ENCODE results near the gene IL17RE.
"Not testable (repeated sequence)": the region's sequence is repeated elsewhere in the genome, so short reads cannot be mapped to it uniquely, and the experiment has no call there.

The IL17RE gene, protein sequence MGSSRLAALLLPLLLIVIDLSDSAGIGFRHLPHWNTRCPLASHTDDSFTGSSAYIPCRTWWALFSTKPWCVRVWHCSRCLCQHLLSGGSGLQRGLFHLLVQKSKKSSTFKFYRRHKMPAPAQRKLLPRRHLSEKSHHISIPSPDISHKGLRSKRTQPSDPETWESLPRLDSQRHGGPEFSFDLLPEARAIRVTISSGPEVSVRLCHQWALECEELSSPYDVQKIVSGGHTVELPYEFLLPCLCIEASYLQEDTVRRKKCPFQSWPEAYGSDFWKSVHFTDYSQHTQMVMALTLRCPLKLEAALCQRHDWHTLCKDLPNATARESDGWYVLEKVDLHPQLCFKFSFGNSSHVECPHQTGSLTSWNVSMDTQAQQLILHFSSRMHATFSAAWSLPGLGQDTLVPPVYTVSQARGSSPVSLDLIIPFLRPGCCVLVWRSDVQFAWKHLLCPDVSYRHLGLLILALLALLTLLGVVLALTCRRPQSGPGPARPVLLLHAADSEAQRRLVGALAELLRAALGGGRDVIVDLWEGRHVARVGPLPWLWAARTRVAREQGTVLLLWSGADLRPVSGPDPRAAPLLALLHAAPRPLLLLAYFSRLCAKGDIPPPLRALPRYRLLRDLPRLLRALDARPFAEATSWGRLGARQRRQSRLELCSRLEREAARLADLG

DNA sequence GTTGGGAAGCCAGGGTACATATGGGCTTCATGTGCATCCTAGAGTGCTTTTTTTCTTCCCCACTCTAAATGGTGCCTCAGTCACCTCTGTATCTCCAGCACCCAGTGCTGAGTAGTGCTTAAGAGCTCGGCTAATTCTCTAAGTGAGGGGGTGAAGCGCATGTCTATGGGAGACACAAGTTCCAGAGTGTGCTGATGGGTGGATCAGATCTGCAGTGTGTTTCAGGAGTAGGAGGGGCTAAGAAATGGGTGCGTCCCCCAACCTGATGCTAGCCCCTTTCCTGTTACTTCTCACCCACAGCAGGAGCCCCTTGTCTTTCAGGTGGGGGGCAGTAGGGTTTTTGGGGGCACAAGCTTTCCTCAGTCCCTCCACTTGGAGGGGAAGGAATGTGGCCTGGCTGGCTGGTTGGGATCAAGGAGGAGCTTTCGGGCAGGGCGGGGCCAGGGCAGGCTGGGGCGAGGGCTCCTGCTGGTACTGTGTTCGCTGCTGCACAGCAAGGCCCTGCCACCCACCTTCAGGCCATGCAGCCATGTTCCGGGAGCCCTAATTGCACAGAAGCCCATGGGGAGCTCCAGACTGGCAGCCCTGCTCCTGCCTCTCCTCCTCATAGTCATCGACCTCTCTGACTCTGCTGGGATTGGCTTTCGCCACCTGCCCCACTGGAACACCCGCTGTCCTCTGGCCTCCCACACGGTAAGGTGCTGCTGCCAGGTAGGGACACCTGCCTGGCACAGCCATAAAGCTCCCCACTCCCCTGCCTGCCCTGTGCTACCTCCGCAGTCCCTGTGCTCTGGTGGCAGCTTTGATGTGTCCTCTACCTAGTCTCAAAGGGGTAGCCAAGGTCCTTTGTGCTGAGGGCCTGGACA, at the start of gene IL17RE:
Gene IL17RE (plus strand): TSS at position 477 of the 866 bp plus-strand sequence. CDS start 85 bp downstream, at position 562.
- DNase-seq: no peak

DNA sequence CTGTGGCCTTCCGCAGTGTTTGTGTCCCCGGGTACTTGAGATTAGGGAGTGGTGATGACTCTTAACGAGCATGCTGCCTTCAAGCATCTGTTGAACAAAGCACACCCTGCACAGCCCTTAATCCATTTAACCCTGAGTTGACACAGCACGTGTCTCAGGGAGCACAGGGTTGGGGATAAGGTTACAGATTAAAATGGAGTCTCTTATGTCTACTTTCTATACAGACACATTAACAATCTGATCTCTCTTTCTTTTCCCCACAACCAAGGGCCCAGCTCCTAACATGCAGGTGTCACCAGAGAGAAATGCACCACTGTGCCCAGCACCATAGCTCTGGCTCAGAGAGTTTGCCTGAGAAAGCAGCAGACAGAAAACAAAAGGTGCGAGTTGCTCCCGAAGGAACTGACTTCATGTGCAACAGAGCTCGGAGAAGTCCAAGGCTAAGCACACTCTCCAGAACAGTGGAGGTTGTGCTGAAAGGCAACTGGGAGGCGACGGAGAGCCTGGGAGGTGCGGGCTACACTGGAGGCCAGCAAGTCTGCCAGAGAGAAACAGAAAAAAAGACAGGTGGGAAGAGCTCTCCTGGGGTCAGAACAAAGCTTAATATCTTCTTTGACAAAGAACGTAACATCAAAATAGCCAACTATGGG, 48.2 kb upstream of the IL17RE start:
- DNase-seq: not testable (repeated sequence)

DNA sequence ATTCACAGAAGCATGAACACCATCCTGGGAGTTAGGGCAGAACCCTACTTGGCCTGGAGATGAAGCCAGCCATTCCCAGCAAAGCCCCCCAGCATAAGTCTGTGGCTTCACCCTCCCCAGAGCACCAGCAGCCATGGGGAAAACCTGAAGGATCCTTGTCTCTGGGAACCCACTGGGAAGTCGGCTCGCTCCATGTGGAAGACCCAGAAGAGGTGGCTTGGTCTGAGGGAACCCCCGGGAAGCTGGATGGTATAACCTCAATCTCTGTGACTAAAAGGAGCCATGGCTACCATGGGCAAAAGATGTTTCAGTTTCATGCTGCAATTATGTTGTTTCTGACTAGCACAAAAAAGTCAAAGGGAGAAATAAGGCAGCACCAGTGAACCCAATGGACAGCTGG, 47.1 kb upstream of the IL17RE start:
- DNase-seq: no peak

DNA sequence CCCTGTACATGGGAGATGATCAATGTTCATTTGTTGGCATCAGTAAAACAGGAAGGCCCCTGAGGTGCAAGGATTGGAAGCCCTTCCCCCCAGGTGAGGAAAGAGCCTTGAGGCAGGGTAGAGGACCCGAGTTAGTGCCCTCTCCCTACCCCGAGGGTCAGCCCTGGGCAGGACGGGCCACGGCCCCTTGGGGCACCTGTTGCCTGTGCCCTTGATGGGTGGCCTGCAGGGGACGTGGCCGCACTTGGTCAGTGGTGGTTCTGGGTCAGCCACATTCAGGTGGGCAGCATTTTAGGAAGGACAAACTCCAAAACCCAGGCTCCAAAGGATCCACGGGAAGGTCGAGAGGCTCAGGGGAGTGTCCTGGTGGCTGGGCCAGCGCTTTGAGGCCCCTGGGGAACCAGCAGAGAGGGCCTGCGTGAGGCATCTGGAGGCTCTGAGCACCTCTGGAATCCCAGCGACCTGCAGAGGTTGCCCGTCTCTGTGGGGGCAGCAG, 43.1 kb upstream of the IL17RE start:
- no peak for DNase-seq

DNA sequence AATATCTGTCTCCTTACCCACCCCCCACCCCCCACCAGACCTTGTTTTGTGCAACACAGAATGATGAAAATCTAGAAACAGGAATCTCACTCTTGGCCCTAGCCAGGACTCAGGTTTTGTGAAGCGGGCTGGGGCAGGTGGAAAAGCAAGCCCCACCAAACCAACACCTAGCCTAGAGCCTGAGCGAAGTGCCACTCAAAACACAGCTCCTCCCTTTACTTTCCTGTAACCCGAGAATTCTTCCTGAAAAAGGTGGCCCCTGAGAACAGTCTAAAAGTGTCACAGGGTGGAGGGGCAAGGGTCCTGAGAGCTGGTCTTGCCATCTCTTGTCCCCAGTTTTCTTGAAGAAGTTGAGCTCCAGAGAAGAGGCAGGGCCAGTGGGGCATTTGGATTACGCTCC, 41.4 kb upstream of the IL17RE start:
- DNase-seq: no peak

DNA sequence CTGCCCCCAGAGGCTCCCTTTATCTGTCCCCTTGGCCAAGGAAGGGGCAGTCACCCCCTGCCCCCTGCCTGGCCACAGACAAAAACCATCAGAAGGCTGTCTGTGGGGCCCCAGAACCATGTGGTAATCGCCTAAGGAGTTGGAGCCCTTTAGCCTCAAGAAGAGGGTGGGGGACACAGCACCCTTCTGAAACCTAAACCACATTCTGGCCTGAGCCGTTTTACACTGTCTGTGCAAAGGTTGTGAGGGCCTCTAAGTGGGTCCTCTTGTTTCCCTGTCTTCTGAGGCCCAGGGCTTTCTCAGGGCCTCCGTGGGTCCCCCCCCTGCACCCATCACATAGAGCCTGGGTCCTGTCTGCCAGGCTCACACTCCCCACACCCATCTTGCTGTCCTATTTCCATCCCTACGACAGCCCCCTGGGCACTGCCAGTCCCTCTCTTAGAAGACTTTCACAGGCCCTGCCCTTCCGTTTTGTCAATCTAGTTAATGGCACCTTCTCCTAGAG, 41.0 kb upstream of the IL17RE start:
- DNase-seq: no peak

DNA sequence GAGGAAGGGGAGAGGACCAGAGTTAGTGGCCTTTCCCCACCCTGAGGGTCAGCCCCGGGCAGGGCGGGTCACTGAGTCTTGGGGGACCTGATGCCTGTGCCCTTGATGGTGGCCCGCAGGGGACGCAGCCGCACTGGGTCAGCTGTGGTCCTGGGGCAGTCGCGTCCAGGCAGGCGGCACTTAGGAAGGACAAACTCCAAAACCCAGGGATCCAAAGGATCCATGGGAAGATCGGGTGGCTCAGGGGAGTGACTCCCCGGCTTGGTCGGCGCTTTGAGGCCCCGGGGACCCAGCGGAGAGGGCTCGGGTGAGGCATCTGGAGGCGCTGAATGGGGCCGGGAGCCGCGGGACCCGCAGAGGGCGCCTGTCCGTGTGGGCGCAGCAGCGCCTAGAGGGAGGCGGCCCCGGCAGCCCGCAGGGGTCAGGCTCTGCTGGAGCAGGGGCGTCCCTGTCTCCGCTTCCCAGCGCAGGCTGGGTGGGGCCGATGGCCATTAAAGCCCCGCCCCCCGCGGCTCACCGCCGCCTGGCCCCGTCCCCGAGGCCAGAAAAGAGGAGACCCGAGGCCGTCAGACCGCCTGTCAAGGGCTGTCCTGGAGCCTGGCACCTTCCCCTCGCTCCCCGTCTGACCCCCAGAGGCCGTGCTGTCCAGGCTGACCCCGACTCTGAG, 40.1 kb upstream of the IL17RE start:
- DNase-seq: peak; percentile 63

DNA sequence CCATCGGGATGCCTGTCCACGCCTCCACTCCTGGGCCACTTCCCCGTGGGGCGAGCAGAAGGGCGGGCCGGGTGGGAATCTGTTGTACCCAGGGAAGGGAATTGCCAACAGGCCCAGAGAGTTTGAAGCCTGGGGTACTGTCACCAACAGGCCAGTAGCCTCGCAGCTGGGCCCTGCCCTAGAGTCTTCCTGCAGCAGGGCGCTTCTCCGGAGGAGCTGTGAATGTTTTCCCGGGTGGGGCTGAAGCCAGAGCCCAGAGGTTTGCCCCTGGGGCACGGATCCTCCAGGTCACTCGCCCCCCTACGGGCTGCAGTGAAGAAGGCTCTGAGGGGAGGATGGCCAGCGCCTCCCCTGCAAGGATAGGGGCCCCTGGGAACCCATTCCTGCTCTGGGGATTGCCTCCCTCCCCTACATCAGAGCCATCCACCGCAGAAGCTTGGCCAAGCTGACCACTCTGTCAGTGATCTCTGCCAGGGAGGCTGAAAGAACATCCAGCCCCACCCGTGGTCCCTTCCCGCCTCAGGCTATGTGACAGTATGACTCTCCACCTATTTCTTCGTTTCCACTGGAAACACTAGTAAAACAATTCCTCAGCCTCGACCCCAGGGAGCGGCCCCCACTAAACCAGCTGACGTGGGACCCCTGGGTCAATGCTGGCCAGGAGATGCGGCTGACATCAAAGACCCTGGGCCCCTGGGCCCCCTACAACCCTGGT, 39.4 kb upstream of the IL17RE start:
- no peak for DNase-seq

DNA sequence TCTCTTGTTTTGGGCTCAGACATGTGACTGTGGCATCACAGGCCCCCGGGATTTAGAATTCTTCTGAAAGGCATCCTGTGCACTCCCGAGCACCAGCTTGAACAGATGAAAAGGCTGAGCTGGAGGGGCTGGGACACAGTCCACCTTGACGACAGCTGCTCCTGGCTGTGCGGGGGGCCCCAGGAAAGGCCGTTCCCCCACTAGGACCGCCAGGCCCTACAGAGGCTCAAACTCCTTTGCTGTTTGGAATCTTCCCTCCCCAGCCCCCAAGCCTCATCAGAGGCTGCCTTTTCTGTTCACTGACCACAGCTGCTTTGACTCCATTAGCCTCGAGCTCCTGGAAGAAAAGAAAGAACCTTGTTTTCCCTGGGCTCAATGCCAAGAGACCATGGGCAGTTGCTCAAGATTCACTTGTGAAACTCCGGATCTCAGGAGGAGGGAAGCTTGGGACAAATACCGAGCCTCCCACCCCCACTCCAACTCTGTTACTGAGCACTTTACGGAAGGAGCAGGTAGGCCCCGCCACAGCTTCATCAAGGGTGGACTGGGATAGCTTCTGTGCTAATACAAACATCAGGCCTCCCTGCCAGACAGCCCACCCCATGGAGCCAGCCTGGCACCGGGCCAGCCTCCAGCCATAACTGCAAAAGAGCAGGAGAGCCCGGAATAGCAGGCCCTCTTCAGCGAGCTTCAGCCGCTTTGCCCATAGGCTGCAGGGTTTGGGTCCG, 38.3 kb upstream of the IL17RE start:
- peak; percentile 73 for DNase-seq

DNA sequence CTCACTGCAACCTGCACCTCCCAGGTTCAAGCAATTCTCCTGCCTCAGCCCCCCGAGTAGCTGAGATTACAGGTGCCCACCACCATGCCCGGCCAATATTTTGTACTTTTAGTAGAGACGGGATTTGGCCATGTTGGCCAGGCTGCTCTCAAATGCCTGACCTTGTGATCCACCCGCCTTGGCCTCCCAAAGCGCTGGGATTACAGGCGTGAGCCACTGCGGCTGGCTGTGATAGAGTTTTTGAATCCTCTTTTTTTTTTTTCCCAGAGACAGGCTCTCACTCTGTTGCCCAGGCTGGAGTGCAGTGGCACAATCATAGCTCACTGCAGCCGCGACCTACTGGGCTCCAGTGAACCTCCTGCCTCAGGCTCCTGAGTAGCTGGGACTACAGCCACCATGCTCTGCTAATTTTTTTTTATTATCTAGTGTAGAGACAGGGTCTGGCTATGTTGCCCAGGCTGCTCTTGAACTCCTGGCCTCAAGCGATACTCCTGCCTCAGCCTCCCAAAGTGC, 37.5 kb upstream of the IL17RE start:
- not testable (repeated sequence) for DNase-seq

DNA sequence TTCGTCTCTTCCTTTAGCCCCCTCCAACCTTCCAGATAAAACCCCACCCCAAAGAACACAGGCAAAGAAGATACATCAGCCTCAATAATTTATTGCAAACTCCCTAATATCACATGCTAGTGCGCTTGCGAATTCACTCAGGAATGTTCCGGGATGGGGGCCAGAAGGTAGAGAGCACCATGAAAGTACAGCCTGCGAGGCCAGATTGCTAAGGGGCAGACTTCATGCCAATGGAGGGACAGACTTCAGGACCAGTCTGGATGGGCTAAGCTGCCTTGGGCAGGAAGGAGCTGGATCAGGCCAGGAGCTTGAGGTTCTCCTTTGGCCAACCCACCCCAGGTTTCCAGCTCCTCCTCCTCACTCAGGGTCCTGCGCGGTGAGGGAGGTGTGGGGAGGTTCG, 36.0 kb upstream of the IL17RE start:
- no peak for DNase-seq

DNA sequence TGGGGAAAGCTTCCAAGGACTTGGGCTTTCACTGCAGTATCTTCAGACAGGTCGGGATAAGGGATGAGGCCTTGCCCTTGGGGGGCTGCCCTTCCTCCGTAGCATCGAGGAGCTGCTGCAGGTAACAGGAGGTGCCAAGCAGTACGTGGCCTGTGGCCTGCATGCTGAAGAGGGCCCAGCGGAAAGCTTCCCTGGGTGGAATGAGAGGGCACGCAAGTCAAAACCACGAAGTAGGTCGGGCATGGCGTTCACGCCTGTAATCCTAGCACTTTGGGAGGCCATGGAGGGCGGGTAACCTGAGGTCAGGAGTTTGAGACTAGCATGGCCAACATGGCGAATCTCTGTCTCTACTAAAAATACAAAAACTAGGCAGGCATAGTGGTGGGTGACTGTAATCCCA, 35.5 kb upstream of the IL17RE start:
- DNase-seq: no peak

DNA sequence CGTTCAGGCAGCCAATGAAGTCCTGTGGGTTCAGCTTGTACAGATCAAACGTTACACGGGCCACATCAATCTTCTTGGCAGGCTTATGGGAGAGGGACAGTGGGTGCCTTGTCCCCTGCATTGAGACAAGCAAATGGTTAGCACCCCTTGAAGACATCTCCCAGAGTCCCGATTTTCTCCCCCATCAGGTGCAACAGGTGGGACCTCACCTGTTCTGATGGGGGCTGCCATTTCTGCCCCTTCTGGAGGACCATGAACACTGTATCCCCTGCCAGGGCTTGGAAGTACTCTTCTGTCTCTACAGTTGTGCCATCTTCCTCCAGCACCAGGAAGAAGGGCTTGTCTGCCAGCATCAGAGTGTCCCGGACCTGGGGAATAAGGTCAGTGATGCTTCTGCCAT, 32.7 kb upstream of the IL17RE start:
- no peak for DNase-seq

DNA sequence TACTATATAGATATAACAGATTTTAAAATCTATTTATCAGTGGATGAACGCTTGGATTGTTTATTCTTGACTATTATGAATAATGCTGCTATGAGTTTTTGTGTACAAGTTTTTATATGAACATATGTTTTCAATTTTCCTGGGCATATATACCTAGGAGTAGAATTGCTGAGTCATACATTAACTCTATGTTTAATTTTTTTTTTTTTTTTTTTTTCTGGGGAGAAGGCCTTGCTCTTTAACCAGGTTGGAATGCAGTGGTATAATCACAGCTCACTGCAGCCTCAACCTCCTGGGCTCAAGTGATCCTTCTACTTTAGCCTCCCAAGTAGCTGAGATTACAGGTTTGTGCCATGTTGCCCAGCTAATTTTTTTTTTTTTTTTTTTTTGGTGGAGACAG, 31.7 kb upstream of the IL17RE start:
- DNase-seq: no peak

DNA sequence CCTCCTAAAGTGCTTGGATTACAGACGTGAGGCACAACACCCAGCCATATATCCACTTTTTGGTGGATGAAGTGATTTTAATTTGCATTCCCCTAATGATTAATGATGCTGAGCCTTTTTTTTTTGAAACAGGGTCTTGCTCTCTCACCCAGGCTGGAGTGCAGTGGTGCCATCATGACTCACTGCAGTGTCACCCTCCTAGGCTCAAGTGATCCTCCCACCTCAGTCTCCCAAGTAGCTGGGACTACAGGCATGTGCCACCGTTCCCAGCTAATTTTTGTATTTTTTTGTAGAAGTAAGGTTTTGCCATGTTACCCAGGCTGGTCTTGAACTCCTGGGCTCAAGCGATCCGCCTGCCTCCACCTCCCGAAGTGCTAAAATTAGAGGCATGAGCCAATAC, 30.6 kb upstream of the IL17RE start:
- DNase-seq: not testable (repeated sequence)

DNA sequence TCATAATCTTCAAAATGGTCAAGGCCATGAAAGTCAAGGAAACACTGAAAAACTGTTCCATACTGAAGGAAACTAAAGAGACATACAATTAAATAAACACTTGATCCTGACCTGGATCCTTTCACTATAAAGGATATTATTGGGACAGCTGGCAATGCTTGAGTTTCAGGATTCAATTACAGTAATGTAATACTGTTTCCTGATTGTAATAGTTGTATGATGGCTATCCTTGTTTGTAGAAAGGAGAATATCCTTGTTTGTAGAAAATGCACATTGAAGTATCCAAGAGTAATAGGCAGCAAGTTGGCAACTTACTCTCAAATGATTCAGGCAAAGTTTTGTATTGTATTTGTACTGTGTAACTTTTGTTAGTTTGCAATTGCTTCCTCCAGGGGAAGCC, 27.2 kb upstream of the IL17RE start:
- no peak for DNase-seq

DNA sequence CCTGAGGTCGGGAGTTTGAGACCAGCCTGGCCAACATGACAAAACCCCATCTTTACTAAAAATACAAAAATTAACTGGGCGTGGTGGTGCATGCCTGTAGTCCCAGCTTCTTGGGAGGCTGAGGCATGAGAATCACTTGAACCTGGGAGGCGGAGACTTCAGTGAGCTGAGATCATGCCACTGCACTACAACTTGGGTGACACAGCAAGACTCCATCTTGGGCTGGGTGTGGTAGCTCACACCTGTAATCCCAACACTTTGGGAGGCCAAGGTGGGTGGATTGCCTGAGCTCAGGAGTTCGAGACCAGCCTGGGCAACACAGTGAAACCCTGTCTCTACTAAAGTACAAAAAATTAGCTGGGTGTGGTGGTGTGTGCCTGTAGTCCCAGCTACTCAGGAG, 26.4 kb upstream of the IL17RE start:
- DNase-seq: not testable (repeated sequence)

DNA sequence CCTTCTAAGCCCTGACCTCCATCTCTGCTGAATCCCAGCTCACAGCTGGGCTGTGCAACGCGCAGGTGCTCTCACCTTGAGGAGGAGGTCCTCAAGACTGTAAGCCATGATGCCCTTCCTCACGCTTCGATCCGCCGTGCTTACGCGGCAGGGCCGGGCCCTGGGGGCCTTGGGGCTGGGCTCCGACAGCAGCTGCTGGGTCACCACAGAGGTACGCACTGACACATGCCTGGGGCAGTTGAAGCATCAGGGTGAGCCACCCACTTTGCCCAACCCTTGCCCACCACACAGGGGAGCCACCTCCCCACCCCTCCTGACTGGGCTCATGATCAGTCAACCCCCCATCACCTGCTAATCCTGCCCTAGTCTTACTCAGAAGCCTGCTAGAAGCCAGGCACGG, 25.7 kb upstream of the IL17RE start:
- no peak for DNase-seq

DNA sequence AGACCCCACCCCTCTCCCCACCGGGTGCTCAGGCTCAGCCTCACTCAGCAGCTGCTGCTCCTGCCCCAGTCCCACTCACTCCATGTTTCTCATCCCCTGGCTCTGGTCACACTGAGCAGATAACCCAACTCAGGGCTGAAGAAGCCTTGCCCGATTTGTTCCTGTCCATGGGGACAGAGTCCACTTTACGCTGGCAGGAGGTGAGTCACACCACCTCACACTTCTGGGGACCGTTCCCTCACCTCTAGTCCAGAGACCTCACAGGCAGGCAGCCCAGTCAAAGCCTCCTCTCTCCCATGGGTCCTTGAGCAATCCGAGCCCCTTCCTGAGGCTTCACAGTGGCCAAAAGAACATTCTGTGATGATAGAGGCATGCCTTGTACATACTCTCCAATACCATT, 23.9 kb upstream of the IL17RE start:
- no peak for DNase-seq

DNA sequence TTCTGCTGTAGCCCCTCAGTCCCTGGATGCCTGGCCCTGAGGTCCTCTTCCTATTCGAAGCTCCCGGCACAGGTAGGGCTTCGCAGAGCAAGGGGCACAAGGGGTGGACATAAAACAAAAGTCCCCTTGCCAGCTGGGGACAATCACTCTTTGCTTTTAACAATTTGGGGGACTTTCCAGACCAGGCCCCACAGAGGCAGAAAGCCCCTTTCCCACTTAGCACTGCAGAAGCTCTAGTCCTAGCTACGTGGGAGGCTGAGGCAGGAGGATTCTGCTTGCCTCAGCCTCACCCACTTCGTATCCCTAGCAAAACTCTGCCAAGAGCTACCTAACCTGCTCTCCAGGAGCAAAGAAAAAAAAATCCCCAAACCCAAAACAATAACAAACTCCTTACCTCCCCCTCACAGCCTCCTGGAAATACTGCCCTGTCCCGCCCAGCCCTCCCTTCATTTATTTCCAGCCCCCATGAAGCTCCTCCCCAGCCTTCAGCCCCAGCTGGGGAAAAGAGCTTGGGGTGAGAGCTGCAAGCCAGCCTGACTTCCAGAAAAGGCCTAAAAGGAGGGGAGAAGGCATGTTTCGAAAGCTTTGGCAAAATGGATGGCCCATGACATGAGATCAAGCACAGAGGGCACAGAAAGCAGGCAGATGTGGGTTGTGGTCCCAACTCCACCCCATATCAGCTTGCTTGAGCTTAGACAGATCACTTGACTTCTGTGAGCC, 22.7 kb upstream of the IL17RE start, which contains the start of gene CIDEC:
Gene CIDEC (minus strand): TSS at position 424 of the 720 bp plus-strand sequence. CDS start 1,767 bp downstream, outside the sequence.
- no peak for DNase-seq

All from femur (tissue), 1 donor.